SK-N-SH (cell line): ENCODE measurements around the gene TNFRSF1B.

Experiments
- CHD2 ChIP-seq: fragments of 150-350 bp; IDR thresholded peaks from 2 replicates; pipeline ENCODE4 v1.6.1; 2018; ENCODE audit warnings: low read length; ENCODE audit not compliant: partially characterized antibody
- GABPA ChIP-seq: IDR thresholded peaks from 2 replicates; pipeline ENCODE4 v1.4.0; 2012; ENCODE audit warnings: low read depth, mild to moderate bottlenecking
- MAX ChIP-seq: IDR thresholded peaks from 2 replicates; pipeline ENCODE4 v1.4.0; 2012; ENCODE audit warnings: low read depth
- NFIC ChIP-seq: IDR thresholded peaks from 2 replicates; pipeline ENCODE4 v1.4.0; 2012; ENCODE audit warnings: borderline replicate concordance
- POLR2AphosphoS5 ChIP-seq: IDR thresholded peaks from 2 replicates; pipeline ENCODE4 v1.6.1; 2012; ENCODE audit warnings: low read depth, low read length
- RAD21 ChIP-seq: IDR thresholded peaks from 2 replicates; pipeline ENCODE4 v1.6.1; 2012; ENCODE audit warnings: mild to moderate bottlenecking, low read length
- REST ChIP-seq: IDR thresholded peaks from 2 replicates; pipeline ENCODE4 v1.6.1; 2012; ENCODE audit warnings: mild to moderate bottlenecking, low read depth, low read length, moderate library complexity
- RFX5 ChIP-seq: IDR thresholded peaks from 2 replicates; pipeline ENCODE4 v1.6.1; 2012; ENCODE audit warnings: mild to moderate bottlenecking, improper control_type of control experiment, low read length
- TAF1 ChIP-seq: IDR thresholded peaks from 2 replicates; pipeline ENCODE4 v1.6.1; 2012; ENCODE audit warnings: low read depth, mild to moderate bottlenecking, low read length, moderate library complexity, borderline replicate concordance
- YY1 ChIP-seq: IDR thresholded peaks from 2 replicates; pipeline ENCODE4 v1.4.0; 2012; ENCODE audit warnings: low read depth, mild to moderate bottlenecking
- TF ChIP-seq, protein P1 (sequence below): fragments of 200-600 bp; sonication (generic); IDR thresholded peaks from 2 replicates; pipeline ENCODE4 v1.6.1; 2017; ENCODE audit warnings: antibody characterized with exemption, mild to moderate bottlenecking, moderate library complexity

DNA sequence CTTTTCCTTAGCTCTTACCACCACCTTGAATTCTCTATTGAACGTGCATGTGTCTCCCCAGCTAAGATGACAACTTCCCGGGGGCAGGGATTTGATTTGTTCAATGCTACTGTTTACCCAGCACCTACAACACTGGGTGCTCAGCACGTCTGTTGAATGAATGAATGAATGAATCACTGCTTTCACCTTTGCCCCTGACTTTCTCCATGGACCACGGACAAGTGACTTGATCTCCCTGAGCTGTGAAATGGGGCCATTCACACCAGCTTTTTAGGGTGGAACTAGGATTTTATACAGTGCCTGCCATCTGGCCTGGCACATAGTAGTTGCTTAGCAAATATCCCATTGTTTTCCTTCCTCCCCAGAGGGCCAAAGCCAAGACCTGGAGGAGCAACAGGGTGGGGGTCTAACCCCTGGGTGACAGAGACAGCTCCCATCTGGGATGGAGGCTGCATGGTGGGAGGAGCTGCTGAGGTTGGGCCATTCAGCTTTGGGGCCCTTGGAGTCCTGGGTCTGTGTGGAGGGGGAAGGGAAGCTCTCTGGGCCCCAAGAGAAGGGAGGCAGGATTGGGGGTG is 15.7 kb downstream of the TNFRSF1B start:
- TF ChIP-seq MAX = no peak
- TF ChIP-seq, protein P1, sequence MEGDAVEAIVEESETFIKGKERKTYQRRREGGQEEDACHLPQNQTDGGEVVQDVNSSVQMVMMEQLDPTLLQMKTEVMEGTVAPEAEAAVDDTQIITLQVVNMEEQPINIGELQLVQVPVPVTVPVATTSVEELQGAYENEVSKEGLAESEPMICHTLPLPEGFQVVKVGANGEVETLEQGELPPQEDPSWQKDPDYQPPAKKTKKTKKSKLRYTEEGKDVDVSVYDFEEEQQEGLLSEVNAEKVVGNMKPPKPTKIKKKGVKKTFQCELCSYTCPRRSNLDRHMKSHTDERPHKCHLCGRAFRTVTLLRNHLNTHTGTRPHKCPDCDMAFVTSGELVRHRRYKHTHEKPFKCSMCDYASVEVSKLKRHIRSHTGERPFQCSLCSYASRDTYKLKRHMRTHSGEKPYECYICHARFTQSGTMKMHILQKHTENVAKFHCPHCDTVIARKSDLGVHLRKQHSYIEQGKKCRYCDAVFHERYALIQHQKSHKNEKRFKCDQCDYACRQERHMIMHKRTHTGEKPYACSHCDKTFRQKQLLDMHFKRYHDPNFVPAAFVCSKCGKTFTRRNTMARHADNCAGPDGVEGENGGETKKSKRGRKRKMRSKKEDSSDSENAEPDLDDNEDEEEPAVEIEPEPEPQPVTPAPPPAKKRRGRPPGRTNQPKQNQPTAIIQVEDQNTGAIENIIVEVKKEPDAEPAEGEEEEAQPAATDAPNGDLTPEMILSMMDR = no peak
- TF ChIP-seq GABPA = no peak
- TF ChIP-seq YY1 = no peak
- no peak for TF ChIP-seq TAF1
- TF ChIP-seq NFIC = no peak
- TF ChIP-seq POLR2AphosphoS5 = no peak
- TF ChIP-seq RAD21 = no peak
- TF ChIP-seq RFX5 = no peak
- TF ChIP-seq CHD2 = no peak
- TF ChIP-seq REST = no peak
